K562 (cell line): ENCODE measurements around the gene PRTN3.

ENCODE experiments used
- EZH2 ChIP-seq: IDR thresholded peaks from 2 replicates; pipeline ENCODE4 v1.6.1; 2012; ENCODE audit warnings: low read depth, mild to moderate bottlenecking, inconsistent platforms, low read length, borderline replicate concordance
- HNRNPLL ChIP-seq: fragments of 200-400 bp; formaldehyde crosslinking; IDR thresholded peaks from 2 replicates; pipeline ENCODE4 v1.6.1; 2017; ENCODE audit warnings: low read length, low read depth, mild to moderate bottlenecking; ENCODE audit not compliant: poor library complexity, severe bottlenecking
- NFIC ChIP-seq: fragments of 450-650 bp; IDR thresholded peaks from 2 replicates; pipeline ENCODE4 v1.6.1; 2017; ENCODE audit warnings: mild to moderate bottlenecking, inconsistent platforms
- POLR2A ChIP-seq: fragments of 450-650 bp; conservative IDR thresholded peaks from 2 replicates; pipeline ENCODE4 v1.6.1; 2016
- POLR2AphosphoS2 ChIP-seq: IDR thresholded peaks from 2 replicates; pipeline ENCODE4 v1.6.1; 2012; ENCODE audit warnings: low read length, improper control_type of control experiment
- RBM17 ChIP-seq: fragments of 200-400 bp; formaldehyde crosslinking; IDR thresholded peaks from 2 replicates; pipeline ENCODE4 v1.6.1; 2017; ENCODE audit warnings: low read depth, mild to moderate bottlenecking, low read length, borderline replicate concordance
- SETDB1 ChIP-seq: IDR thresholded peaks from one replicate; pipeline ENCODE4 v1.6.1; 2012; ENCODE audit warnings: low read length, control low read depth, inconsistent platforms
- SMAD4 ChIP-seq: fragments of 250-450 bp; sonication (Bioruptor Pico); conservative IDR thresholded peaks from 2 replicates; pipeline ENCODE4 v1.8.0; 2021; ENCODE audit warnings: inconsistent platforms, mild to moderate bottlenecking, moderate library complexity
- ZBTB40 ChIP-seq, 2 experiments: fragments of 450-650 bp in 1 of 2; sonication (generic) in 1 of 2; formaldehyde crosslinking in 1 of 2; IDR thresholded peaks; 2 replicates each; pipeline versions ENCODE4 v1.7.1 to v1.9.0; 2016 to 2022; ENCODE audit warnings: inconsistent platforms in 1 of 2, mild to moderate bottlenecking in 1 of 2, missing genetic modification reagents in 1 of 2
- ZC3H11A ChIP-seq: IDR thresholded peaks from 2 replicates; pipeline ENCODE4 v1.6.1; 2012; ENCODE audit warnings: low read depth, low read length, improper control_type of control experiment
- TF ChIP-seq, protein P1 (sequence below): fragments of 450-650 bp; IDR thresholded peaks from 2 replicates; pipeline ENCODE4 v1.6.1; 2017; ENCODE audit warnings: antibody characterized with exemption
- TF ChIP-seq, protein P2 (sequence below): sonication (generic); formaldehyde crosslinking; IDR thresholded peaks from 2 replicates; pipeline ENCODE4 v1.9.0; 2022; ENCODE audit warnings: mild to moderate bottlenecking, missing genetic modification reagents

- no peak for TF ChIP-seq ZBTB40 (IDR thresholded peaks at IDR 0.05)
- TF ChIP-seq ZBTB40 (CRISPR knock-in tag; IDR thresholded peaks at IDR 0.05): no peak
- no peak for TF ChIP-seq EZH2
- TF ChIP-seq ZC3H11A: no peak
- TF ChIP-seq HNRNPLL: no peak
- peak; percentile 88 for TF ChIP-seq NFIC
- no peak for TF ChIP-seq POLR2AphosphoS2
- no peak for TF ChIP-seq SMAD4 (CRISPR knock-in tag)
- TF ChIP-seq, protein P1, sequence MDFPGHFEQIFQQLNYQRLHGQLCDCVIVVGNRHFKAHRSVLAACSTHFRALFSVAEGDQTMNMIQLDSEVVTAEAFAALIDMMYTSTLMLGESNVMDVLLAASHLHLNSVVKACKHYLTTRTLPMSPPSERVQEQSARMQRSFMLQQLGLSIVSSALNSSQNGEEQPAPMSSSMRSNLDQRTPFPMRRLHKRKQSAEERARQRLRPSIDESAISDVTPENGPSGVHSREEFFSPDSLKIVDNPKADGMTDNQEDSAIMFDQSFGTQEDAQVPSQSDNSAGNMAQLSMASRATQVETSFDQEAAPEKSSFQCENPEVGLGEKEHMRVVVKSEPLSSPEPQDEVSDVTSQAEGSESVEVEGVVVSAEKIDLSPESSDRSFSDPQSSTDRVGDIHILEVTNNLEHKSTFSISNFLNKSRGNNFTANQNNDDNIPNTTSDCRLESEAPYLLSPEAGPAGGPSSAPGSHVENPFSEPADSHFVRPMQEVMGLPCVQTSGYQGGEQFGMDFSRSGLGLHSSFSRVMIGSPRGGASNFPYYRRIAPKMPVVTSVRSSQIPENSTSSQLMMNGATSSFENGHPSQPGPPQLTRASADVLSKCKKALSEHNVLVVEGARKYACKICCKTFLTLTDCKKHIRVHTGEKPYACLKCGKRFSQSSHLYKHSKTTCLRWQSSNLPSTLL: no peak
- TF ChIP-seq, protein P2, sequence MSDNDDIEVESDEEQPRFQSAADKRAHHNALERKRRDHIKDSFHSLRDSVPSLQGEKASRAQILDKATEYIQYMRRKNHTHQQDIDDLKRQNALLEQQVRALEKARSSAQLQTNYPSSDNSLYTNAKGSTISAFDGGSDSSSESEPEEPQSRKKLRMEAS (CRISPR knock-in tag): no peak
- TF ChIP-seq RBM17: no peak
- TF ChIP-seq SETDB1: no peak
- TF ChIP-seq POLR2A: no peak
Measured at GRCh38 chr19:850221-850978, 9.6 kb downstream of the PRTN3 start.
